GM12873 (cell line): ENCODE measurements around the gene CABCOCO1.

Source experiments
- TF ChIP-seq, protein P1 (sequence below): IDR thresholded peaks from 2 replicates; pipeline ENCODE4 v1.5.1; 2012; ENCODE audit warnings: low read depth, mild to moderate bottlenecking, moderate library complexity, low read length, control low read depth; ENCODE audit not compliant: insufficient read depth; ENCODE audit errors: missing control alignments

The CABCOCO1 gene

DNA sequence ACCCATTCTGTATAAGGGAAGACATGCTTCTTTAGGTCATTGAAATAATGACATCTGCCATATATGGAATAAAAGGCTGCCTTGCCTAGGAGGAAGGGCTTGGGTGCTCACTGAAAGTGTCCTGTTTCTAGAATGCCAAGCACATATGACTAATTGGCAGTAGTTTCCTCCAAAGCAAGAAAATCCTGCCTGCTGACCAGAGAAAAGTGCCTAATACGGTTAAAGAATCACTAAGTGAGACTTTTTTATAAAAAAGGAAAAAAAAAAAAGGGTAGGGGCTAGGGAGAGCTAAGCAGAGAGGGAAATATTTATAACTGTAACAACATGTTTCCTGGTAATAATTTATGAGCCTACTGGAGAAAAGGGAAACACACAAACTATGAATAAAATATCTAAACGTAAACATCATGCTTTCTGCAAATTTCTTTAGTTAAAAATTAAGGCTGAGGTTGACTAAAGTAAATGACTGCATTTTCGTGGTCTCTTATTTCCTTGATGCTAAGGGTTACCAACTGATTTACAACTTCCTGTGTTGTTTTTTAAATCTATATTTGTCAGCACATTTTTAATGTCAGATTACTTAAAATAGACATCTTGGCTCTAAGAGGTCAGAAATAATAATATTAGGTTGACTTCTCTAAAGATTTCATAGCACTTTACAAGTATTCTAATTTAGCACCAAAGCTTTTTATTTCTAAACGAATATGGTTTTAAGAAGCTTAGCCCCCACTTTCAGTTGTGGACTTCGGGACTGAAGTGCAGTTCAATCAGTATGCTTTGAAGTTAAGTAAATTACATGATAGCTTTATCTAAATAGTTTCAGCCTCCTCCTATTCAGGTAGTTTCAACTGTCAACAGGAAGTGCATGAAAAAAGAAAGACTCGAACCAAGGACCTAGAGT is 89.6 kb downstream of the CABCOCO1 start:
- TF ChIP-seq, protein P1, sequence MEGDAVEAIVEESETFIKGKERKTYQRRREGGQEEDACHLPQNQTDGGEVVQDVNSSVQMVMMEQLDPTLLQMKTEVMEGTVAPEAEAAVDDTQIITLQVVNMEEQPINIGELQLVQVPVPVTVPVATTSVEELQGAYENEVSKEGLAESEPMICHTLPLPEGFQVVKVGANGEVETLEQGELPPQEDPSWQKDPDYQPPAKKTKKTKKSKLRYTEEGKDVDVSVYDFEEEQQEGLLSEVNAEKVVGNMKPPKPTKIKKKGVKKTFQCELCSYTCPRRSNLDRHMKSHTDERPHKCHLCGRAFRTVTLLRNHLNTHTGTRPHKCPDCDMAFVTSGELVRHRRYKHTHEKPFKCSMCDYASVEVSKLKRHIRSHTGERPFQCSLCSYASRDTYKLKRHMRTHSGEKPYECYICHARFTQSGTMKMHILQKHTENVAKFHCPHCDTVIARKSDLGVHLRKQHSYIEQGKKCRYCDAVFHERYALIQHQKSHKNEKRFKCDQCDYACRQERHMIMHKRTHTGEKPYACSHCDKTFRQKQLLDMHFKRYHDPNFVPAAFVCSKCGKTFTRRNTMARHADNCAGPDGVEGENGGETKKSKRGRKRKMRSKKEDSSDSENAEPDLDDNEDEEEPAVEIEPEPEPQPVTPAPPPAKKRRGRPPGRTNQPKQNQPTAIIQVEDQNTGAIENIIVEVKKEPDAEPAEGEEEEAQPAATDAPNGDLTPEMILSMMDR = no peak

DNA sequence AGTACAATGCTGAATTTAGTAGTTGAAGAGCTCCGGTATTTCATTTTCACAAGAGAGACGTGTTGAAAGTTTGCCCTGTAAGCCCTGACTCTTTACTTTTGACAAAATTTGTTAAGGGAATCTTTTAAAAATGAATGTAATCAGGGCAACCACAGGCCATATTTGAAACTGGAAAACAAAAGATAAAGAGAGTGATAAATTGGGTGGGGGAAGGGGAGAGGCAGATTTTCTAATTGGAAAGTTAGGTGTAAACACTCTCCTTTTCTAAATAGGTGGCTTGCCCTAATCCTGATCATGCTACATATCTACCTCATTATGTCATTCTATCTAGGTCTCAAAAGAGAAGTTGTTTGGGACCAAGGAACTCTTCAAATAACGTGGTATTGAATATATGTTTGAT is 90.7 kb downstream of the CABCOCO1 start:
- TF ChIP-seq, protein P1 = no peak

DNA sequence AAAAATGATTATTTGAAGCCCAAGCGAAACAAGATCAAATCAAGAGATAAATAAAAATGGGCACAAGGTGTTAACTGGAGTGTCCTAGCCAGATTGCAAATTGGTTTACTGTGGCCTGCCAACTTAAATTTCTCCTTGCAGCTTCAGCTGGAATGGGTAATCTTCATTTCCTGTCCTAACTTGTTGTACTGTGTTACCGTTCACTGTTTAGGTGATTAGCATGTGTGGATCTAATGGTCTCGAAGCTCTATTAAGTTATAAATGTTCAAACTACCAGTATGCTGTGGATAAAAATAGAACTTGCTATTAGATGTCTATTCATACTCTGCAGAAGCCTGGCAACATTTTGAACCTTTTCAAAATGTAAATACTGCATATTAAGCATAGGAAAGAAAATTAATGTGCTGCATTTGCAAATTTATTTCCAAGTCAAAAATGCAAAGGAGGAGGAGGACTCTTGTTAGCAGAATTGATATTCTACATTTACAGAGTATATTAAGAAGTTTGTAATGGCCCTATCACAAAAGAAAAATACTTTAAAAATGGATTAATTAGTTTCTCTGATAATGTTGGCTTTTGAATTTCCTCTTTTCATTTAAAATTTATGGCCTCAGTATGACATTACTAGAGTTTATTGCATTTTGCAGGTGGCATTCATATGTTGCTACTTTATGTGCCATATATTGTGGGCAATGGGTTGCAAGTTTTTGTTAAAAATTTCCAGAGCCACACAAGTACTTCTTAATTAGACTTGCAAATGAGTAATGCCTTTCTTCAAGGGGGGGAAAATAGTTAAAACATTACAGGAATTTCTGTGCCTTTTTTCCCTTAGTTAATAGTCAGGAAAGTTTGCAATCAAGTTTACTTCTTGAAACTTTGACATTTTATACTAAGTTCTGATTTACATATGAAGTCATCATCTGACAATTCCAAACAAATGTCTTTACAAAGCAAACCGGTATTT is 92.1 kb downstream of the CABCOCO1 start:
- TF ChIP-seq, protein P1 = no peak

DNA sequence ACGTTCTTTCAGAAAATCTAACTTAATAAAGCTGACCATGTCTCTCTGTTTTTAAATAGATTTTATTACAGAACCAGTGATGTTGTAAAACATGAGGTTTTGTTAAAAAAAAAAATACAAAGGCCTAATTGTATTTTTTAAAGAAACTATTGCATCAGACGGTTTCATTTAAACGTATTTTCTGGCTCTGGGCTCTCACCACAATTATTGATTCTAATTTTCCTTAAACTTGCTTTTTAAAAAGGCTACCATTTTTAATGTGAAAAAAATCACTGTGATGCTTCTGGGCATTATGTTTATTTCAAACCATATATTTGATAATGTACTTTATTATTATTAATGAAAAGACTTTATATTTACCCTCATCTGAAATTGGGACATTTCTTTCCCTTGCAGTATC is 94.3 kb downstream of the CABCOCO1 start:
- TF ChIP-seq, protein P1 = no peak

DNA sequence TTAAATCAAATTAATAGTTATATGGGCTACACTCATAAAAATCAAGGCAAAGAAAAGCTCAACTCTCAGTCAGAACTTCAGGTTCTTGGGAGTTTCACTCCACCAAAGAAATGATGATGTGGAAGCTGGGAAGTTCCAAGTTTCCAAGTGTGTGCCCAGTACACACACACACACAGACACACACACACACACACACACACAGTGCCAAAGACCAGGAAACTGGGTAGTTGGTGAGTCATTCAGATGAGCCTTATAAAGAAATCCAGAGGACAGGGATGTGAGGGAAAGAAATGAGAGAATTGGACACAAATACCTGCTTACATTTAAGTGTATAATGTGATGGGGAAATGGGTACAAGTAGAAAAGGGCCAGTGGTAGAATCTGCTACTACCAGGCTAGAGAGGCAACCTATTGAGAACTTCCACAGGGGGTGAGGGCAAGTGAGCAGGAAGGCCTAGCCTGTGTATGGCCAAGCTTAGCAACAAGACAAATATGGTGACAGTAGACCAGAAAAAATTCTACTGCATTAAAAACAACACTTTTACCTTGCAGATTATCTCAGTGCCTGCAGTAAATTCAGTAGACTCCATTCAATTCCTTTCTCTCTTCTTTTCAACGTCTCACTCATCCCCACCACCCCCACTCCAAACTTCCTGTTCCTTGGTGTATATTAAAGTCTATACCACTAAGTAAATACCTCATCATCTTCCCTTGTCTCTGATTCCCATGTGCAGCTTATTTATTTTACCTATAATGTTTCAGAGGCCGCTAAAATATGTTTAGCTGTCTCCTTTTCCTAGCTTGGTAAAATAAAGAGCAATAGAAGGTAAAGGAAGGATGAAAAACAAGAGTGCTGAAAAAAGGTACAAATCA is 95.0 kb downstream of the CABCOCO1 start:
- TF ChIP-seq, protein P1 = no peak

DNA sequence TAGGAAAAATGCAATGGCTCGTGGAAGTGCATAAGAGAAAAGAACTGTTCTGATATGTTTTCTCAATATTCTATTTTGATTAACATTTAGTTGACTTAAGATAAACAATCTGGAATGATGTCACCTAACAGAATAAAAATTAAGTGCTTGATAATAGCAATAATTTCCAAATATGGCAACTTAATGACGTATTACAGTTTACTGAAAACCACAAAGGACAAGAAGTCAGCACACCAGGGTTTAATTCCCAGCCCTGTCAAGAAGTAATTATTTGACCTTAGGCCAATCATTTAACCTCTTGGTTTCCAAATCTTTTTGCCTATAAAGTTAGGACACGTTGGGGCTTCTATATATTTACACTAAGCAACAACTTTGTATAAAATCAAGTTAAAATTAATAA is 95.7 kb downstream of the CABCOCO1 start:
- TF ChIP-seq, protein P1 = no peak
